Activated CD8-positive, alpha-beta memory T cell treated with anti-CD3 and anti-CD28 coated beads, Interleukin-2, amount 50 U/mL, for 1 hour (primary cell): ENCODE results near the gene CTNNA3.
"Not testable (repeated sequence)": the region's sequence is repeated elsewhere in the genome, so short reads cannot be mapped to it uniquely, and the experiment has no call there.

Source experiments
- DNase-seq: peaks from one replicate; pipeline ENCODE4 v3.0.0-alpha.2; 2020; ENCODE audit errors: extremely low read depth

The CTNNA3 gene

DNA sequence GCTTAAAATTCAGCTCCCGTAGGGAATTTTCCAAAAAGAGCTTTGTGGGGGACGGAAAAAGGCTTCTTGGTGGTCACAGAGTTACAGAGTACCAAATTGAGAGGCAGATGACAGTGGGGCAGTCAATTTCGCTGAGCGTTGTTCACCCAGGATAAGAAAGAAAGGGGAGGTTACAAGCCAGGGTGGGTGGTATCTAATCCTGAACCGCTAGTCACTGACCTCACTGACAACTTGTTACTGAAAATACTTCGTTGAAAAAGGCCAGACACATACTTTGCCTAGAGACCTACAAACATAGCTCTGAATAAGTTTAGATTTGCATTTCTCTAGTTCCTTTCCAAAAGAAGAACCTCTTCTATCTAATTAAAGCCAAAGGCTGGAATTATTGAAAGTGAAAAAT lies at the start of gene CTNNA3:
CTNNA3 (minus strand) TSS at position 167 of the 400 bp plus-strand sequence.
- DNase-seq: no peak

DNA sequence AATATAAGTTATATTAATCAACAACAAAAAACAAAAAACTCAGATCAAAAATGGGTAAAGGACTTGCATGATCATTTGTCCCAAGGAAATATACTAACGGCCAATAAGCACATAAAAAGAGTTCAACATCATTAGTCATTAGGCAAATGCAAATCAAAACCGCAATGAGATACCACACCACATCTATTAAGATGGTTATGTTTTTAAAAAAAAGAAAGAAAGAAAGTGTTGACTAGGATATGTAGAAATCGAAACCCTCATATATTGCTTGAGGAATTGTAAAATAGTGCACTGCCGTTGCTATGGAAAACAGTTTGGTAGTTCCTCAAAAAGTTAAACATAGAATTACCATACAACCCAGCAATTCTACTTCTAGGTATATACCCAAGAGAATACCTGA lies 39.4 kb upstream of the CTNNA3 start:
- DNase-seq: no peak

DNA sequence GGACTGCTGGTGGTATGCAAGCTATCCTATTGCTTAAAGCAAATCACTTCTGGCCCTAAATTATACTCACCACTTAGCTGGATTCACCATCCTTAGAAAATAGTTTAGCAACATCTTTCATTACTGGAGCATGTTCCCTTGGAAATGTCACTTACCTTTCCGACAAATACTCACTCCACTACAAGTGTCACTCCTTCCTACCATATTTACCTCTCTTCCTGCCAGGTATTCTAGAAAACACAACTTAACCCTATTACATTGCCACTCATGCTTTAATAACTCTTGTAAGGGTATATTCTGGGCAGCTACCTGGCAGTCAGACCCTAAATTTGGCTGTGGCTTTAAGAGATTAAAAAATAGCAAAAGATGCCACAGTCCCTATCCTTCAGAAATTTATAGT lies 37.5 kb upstream of the CTNNA3 start:
- no peak for DNase-seq

DNA sequence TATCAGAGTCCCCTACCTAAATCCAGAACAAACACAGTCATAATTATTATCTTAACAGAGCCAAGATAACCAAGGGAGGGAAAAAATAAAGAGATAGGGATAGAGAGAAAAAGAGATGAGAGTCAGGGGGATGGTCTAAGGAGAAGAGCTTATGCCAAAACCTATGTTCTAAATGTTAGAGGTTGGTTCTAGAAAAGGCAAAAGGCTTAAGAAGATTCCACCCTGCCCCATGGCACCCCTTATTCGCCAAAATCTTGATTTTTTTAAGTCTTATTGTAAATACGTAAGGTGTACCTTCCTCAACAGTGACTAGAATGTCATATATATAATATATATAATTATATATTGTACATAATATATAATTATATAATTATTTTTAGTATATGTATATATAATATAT lies 29.6 kb upstream of the CTNNA3 start:
- DNase-seq: no peak

DNA sequence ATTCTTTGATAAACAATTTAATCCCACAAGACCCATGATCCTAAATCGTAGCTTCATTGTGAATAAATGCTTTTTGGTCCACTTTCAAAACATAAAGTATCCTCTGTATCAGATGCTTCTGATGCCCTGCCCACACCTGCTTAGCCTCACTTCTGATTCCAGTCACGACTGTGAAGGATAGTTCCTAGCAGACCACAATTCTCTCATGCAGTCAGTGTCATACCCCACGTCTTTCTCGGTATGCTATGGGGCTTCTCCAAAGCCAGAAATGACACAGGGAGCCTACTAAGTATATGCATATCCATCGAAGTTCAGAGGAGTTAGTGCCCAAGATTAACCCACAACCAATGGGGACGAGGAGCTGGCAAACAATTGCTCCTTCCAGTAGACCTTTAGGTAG lies 27.6 kb upstream of the CTNNA3 start:
- no peak for DNase-seq

DNA sequence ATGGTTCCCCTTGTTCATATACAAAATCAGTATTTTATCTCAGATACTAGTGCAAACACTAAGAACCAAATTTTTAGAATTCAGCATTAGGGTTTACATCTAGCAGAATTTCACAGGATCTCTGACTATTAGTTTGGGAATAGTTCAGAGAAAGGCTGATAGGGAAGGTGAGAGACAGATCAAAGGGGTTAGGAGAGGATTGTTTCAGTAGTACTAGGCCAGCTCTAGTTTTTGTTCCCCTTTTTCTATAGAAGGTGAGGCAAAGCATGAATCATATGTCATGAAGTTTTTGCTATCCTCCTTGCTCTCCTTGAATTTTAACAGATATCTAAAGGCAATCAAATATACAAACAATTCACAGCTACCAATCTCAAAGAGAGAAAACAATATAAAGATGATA lies 26.1 kb upstream of the CTNNA3 start:
- no peak for DNase-seq

DNA sequence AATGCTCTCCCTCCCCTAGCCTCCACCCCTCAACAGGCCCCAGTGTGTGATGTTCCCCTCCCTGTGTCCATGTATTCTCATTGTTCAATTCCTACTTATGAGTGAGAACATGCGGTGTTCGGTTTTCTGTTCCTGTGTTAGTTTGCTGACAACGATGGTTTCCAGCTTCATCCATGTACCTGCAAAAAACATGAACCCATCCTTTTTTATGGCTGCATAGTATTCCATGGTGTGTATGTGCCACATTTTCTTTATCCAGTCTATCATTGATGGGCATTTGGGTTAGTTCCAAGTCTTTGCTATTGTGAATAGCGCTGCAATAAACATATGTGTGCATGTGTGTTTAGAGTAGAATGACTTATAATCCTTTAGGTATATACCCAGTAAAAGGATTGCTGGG lies 20.5 kb upstream of the CTNNA3 start:
- DNase-seq: not testable (repeated sequence)

DNA sequence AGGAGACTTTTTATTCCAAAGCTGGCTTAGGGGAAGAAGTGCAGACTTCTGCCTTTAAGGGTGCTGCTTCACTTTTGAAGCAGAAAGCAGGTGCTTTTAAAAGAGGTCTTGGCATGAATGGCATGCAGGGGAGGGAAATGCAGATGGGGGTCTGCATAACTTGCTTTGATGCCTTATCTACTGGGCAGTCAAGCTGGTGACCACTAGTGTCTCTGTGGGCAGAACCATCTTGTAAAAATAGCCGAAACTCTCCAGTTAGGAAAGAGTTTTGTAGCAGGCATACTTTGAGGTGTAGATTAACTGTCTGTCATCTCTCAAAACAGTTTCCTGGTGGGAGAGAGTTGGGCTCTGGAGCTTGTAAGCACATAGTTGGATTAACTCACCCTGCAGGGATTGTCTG lies 9.9 kb upstream of the CTNNA3 start:
- DNase-seq: no peak

DNA sequence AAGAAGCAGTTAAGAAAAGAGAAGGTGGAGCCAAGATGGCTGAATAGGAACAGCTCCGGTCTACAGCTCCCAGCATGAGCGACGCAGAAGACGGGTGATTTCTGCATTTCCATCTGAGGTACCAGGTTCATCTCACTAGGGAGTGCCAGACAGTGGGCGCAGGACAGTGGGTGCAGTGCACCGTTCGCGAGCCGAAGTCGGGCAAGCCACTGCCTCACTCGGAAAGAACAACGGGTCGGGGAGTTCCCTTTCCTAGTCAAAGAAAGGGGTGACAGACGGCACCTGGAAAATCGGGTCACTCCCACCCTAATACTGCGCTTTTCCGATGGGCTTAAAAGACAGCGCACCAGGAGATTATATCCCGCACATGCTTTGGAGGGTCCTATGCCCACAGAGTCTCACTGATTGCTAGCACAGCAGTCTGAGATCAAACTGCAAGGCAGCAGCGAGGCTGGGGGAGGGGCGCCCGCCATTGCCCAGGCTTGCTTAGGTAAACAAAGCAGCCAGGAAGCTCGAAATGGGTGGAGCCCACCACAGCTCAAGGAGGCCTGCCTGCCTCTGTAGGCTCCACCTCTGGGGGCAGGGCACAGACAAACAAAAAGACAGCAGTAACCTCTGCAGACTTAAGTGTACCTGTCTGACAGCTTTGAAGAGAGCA lies 3.7 kb upstream of the CTNNA3 start:
- DNase-seq: not testable (repeated sequence)

DNA sequence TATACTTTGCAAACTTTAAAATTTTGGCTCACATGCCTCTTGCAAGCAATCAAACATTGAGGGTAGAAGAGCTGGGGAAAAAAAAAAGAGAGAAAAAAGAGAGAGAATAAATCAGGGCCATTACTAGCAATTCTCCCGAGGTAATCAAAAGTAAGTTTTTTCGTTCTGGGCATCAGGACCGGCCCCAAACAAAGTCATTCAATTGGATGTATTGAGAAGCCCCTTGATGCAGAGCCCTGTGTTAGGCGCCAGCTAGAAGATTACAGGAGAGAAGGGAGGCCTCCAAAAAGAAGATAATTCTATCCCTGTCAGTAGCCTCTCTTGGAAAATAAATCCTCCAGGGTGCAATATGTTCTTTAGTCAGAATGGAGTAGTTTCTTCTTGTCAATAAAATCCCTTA lies 2.2 kb upstream of the CTNNA3 start:
- no peak for DNase-seq

DNA sequence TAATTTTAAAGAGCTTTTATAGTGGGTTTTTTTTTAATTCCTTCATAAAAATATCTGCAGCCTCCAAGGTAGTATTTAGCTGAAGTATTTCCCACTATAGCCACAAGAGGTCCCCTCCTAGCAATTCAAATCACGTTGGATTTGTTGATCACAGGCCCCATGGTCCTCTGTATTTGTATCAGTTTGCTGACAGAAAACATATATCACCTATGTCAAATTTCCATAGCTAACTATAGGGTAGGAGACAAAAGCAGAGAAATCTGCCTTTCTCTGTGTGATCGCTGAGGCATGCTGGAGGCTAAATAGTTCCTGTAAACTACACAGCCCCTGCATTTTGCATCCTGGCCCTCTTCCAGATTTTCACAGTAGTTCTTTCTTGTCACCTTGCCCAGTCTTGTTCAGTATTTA lies 1.7 kb upstream of the CTNNA3 start:
- no peak for DNase-seq

DNA sequence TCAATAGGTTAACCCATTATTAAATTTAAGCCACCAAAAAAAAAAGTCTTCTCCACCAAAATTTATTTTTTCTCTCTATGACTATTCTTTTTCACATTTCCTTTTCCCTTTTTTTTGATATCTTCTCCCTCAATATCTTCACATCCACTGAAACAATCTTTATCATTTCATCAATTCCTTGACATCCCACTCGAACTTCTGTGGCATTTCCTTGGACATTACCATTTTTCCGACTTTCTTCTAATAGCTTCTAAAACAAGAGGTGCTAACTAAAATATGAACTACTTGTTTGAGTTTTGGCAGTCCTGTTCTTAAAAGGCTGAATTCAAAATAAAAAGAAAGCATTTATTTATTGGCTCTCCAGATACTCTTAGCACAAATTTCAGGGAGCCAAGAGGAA lies 684 bp upstream of the CTNNA3 start:
- no peak for DNase-seq

DNA sequence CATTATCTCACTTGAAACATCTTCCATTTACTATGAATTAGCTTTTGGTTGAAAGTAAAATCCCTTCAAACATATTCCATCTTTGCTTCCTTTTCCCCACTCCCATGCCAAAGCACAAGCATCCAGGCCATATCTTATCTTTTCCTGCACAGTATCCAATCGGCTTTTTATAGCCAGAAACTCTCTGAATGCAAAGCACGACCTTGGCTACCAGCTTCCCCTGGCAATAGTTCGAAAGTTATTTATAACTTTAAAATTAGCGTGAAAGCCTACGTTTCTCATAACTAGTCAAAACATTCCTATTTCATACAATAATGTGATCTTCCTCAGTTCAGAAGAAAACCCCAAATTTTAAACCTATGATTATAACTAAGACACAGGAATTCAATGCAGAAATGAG lies 440 bp downstream of the CTNNA3 start:
- no peak for DNase-seq

DNA sequence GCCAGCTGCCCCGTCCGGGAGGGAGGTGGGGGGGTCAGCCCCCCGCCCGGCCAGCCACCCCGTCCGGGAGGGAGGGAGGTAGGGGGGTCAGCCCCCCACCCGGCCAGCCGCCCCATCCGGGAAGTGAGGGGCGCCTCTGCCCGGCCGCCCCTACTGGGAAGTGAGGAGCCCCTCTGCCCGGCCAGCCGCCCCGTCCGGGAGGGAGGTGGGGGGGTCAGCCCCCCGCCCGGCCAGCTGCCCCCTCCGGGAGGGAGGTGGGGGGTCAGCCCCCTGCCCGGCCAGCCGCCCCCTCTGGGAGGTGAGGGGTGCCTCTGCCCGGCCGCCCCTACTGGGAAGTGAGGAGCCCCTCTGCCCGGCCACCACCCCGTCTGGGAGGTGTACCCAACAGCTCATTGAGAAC lies 4.1 kb downstream of the CTNNA3 start:
- not testable (repeated sequence) for DNase-seq

DNA sequence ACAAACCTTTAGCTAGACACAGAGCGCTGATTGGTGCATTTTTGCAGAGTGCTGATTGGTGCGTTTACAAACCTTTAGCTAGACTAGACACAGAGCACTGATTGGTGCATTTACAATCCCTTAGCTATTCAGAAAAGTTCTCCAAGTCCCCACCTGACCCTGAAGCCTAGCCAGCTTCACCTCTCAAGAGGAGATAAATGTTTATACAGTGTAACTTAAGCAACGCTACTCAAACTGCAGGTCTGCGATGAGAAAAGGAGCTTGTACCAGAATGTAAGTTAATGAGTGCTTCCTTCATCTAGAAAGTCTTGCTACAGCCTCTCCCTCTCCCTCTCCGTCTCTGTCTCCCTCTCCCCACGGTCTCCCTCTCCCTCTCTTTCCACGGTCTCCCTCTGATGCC lies 5.5 kb downstream of the CTNNA3 start:
- DNase-seq: not testable (repeated sequence)

DNA sequence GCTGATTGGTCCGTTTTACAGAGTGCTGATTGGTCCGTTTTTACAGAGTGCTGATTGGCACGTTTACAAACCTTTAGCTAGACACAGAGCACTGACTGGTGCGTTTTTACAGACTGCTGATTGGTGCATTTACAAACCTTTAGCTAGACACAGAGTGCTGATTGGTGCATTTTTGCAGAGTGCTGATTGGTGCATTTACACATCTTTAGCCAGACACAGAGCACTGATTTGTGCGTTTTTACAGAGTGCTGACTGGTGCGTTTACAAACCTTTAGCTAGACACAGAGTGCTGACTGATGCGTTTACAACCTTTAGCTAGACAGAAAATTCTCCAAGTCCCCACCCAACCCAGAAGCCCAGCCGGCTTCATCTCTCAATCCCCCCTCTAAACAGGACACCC lies 11.9 kb downstream of the CTNNA3 start:
- DNase-seq: not testable (repeated sequence)

DNA sequence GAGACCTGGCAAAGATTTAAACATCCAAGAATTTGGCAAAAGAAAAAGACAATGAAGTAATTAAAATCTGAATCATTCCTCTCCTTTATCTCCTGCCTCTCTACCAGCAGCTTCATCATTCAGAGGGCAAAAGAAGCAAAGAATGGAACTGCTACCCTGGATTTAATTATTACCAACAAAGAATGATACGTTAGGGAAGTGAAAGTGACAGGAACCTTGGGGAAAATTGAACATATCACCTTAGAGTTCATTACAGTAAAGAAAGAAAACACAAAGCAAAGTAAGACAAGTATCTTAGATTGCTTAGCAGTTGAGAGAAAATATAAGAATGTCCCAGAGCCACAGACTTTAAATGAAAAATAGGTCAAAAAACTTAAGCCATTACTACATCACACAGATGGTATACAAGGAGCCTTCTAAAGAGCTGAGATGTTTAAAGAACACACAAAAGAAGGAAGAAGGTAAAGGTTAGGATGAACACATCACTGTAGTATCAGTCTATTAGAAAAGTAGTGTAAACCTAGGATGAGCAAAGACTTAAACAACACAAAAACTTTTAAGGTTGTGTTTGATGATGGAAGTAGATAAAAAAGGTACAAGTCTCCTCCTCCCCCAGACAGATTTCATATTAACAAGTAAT lies 17.5 kb downstream of the CTNNA3 start:
- no peak for DNase-seq

DNA sequence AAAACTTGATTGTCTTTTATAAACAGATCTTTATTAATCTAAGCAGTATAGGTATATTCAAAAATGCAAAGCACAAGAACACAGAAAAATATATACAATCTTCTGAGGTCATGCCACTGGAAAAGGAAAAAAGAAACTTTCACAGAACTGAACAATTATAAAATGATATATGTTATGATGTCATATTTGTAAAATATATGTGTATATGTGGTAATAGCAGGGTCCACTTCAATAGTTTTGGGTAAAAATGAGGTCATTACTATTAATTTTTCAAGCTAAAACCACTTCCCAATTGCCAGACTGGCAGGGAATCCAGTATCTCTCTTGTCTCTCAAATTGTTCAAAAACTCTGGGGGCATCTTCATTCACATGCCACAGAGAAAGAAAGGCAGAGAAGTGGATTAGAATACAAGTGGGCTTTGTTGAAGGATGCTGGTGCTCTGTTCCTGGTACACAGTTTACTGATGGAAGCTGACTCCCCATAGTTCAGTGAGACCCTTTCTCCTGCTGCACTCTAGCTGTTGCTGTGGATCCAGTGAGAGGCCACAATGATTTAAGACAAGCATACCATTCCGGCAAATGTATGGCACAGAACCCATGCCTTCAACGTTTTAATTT lies 19.7 kb downstream of the CTNNA3 start:
- DNase-seq: no peak

DNA sequence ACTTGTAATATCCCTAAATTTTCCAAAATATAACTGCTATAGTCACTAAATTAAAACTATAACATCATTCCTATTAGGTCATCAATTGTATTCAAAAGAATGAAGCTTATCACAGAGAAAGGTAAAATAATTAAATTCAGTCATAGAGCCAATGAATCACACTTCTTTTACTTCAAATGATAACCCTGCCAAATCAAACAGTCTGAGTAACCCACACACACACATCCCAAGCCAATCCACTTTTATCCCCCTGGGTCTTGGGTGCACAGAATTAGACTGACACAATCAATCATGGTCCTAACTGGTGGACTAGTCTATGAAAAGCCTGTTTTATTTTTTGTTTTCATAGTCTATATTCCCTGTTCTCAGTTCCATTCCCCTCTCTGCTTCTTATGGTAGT lies 25.6 kb downstream of the CTNNA3 start:
- no peak for DNase-seq

DNA sequence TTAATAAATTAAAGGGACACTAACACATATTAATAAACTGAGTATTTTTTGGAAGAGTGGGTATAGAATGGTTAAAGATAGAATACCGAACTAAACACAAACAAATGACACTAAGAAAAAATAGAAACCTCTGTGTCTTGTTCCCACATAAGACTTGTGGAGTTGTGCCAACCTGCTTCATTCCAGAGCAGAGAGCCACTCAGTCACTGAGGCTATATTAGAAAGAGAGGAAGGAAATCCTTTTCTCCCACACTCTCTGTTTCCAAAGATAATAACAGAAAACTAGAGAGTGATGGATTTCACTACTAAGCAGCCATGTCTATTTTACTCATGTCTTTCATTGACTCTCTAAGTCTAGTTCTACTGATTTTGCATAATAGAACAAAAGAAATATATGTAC lies 26.0 kb downstream of the CTNNA3 start:
- DNase-seq: no peak

DNA sequence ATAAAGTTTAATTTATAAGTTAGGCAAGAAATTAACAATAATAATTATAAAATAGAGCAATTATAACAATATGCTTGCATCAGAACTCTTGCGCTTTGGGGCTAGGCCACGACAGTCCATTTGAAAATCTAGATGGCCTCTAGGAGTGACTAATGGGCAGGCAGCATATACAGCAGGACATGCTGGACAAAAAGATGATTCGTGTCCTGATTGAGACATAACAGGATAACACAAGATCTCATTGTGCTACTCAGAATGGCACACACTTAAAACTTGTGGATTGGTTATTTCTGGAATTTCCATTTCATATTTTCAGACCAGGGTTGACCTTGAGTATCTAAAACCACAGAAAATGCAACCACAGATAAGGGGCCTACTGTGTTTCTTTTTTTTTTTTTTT lies 27.5 kb downstream of the CTNNA3 start:
- DNase-seq: no peak

DNA sequence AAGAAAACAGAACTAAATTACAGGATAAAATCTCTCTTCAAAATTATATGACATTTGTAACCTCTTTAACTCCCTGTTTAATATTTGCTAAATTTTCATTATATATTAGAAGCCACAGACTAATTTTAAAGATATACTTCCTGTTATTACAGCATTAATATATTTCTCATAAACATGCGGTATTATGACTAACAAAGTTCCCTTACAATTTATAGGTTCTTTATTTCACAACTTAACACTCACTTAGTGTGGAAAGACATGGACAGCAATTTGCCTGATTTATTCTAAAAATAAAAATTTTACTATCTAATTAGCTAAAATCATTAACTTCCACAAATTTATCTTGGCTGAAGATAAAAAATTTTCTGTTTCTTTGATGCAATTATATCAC lies 29.0 kb downstream of the CTNNA3 start:
- no peak for DNase-seq

DNA sequence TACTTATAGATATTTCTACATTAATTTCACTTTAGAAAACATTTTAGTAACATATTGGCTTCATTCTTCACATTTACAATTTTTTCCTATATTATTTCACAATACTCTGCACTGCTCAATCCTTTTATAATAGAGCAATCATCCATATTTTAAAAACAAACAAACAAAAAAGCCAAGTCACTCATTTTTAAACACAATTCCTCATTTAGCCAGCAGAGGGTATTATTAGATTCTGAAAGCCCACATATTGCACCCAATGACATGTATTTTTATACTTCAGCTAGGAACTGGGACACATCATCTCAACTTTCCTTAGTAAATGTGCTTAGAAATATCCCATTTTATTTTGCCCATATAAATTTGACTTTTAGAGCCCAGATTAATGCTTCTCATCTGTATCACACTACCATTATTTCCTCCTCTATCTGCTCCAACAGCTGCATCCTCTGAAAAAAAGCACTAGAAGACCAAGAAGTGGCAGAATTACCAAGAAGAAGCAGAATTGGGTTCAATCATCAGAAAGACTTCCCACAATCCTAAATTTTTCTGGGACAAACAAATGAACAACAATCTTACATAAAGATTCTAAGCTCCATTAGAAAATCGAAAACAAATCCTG lies 29.5 kb downstream of the CTNNA3 start:
- no peak for DNase-seq
